ENCODE data around the gene C1orf232.

GRCh38 chr1:26129778-26130177 lies 39.0 kb downstream of the C1orf232 start:
- no peak for TF ChIP-seq POLR2AphosphoS5 (IDR thresholded peaks at IDR 0.05; ENCODE audit: borderline replicate concordance, low read depth, low read length)
- no peak for TF ChIP-seq EZH2 (IDR thresholded peaks at IDR 0.05)
- no peak for TF ChIP-seq FOXP2 (optimal IDR thresholded peaks at IDR 0.05; ENCODE audit: control extremely low read depth, extremely low read length, insufficient read depth)
